HG02610 (cell line): ENCODE data around the gene SMPD2.

Source experiments
- ATAC-seq: cut with Tn5 transposase; IDR thresholded peaks from one replicate; pipeline ENCODE4 v1.9.1; 2021; ENCODE audit warnings: mild to moderate bottlenecking, moderate library complexity; ENCODE audit not compliant: unreplicated experiment

The SMPD2 gene

GRCh38 chr6:109440331-109441068 is at the start of gene SMPD2, which contains the start of gene PPIL6:
Gene SMPD2 (plus strand): TSS chr6:109440724. CDS start chr6:109441122, 398 bp downstream.
Gene PPIL6 (minus strand): TSS chr6:109440628. CDS start chr6:109440590, 38 bp downstream.
- peak; percentile 90 for ATAC-seq

- ATAC-seq: no peak
Measured at GRCh38 chr6:109393157-109393885, 47.2 kb upstream of the SMPD2 start.

DNA sequence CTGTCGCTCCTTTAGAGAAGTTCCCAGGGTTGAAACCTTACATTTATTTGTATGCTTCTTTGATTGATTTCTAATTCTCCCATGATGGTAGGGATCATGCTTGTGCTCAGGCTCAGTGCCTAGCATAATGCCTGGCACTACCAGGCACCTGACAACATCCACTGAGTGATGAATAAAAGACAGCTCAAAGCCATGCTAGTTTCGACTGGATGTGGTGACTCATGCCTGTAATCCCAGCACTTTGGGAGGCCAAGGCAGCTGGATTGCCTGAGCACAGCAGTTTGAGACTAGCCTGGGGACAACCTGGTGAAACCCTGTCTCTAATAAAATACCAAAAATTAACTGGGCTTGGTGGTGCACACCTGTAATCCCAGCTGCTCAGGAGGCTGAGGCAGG is 46.6 kb upstream of the SMPD2 start:
- no peak for ATAC-seq

DNA sequence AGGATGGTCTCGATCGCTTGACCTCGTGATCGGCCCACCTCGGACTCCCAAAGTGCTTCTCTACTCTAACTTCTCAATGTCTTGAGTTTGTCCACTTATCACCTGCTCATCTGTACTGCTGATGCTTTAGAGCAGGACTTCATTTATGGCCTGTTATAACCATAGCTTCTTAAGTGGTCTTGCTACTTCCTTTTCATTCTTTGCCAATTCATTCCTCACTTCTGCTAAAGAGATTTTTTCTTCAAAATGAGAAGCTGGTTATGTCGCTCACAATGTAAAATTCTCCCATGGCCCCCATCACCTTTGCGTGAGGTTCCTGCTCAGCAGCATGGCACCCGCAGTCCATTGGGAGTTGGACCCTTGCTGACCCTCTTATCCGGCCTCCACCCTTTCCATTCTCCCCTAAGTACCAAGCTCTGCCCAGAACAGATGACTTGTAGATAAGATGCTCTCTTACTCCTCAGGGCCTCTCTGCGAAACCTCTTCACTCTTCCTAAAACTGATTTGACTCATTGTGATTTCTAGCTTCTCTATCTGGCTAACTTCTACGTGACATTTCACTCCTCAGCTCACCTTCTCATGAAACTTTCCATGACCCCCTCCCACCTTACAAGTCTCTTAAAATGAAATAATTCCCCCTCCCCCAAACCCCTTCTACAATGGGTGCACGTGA is 44.3 kb upstream of the SMPD2 start:
- no peak for ATAC-seq

DNA sequence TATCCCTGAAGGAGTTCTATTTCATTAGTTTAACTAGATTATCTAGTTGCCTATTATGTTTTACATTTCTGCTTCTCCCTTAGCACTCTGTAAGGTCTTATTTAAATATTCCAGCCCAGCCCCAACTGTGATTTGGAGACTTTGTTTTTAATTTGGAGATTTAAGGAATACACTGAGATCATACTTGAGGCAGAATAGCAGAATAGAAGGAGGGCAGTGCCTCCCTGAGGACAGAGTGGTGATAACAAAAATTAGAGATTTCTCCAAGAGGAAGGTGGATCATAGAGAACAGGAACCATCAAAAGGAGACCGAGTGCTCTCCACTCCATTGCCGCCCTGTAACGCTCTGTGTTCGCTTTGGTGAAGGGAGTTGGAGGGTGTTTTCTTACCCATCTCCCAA is 43.5 kb upstream of the SMPD2 start:
- no peak for ATAC-seq

GRCh38 chr6:109406196-109406595 is 34.3 kb upstream of the SMPD2 start:
- no peak for ATAC-seq

DNA sequence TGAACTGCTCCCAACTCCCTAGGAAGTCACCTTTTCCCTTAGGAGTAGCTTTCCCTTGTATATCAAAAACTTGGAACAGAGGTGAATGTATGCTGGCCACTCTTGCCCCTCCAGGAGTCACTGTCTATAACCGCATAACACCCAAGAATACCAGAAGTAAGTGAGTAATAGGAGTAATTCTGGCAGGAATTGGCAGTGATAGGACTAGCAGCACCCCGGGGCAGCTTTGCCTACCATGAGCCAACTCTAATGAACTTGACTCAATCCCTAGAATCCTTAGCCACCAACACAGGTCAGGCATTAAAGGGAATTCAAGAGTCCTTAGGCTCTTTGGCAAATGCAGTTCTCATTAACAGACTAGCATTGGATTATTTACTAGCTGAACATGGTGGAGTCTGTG is 29.5 kb upstream of the SMPD2 start:
- ATAC-seq: no peak

DNA sequence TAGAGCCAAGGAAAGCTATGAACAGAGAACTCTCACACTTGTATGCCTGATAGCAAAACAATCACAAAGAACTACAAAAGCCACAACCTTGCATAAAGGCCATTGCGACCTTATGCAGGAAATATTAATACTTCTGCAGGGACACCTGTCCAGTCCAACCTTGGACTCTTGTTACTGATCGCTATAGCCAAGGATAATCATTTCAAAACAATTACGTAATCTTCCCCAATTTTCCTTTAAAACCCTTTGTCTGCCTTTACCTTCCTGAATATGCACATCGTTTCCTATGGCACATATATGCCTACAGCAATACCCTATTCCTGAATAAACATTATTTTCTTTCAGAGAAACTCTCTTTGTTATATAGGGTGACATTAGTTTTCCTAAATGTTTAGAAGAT is 22.9 kb upstream of the SMPD2 start:
- no peak for ATAC-seq

- ATAC-seq: no peak
Measured at GRCh38 chr6:109420751-109421150, 19.8 kb upstream of the SMPD2 start.

GRCh38 chr6:109421184-109421583 is 19.3 kb upstream of the SMPD2 start:
- no peak for ATAC-seq

GRCh38 chr6:109424946-109425345 is 15.6 kb upstream of the SMPD2 start:
- ATAC-seq: no peak

DNA sequence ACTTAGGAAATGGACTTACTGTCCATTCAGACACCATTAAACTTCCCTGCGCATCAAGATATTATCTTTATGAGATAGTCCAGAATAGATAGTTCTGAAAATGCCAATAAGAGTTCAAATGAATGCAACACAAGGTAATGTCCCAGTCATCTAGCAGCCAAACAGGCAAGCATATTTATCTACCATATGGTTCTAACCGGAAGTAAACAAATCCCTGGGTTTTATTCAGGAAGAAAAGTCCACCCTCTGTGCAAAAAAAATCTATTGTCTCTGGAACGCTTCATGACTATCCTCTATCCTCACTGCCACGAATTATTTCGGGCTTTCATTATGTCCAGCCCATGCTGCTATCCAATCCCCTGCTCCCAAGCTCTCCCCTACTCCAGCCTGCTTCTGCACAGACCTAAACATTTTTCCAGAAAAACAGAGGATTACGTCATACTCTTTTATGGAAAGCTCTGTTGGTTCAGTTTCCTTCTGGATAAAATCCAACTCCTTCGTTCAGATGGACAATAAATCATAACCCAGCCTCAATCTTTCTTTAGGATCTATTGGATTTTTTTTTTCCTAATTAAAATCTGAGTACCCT is 11.5 kb upstream of the SMPD2 start:
- no peak for ATAC-seq

DNA sequence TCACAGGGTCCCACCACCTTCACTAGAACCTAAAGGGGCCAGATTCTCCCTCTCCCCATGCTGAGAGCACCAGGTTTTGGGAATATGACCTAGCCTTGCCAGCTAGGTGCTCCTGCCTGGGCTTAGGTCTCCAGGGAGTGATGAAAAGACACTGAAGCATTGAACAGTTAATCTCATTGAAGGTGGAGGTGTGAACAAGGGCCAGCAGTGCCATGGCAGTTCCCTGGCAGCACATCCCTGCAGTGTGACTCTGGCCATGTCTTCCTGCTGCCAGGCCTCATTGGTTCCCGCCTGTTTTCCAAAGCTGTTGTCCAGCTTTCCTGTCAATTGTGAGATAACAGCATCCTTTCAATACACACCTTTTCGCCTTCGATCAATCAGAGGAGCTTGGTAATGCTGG is 11.0 kb upstream of the SMPD2 start:
- no peak for ATAC-seq

GRCh38 chr6:109434456-109434855 is 6.1 kb upstream of the SMPD2 start:
- no peak for ATAC-seq

GRCh38 chr6:109436041-109436440 is 4.5 kb upstream of the SMPD2 start:
- no peak for ATAC-seq

GRCh38 chr6:109441069-109441816 is 719 bp downstream of the SMPD2 start:
- ATAC-seq: peak; percentile 14

GRCh38 chr6:109442393-109442924 is 1.9 kb downstream of the SMPD2 start:
- ATAC-seq: no peak

DNA sequence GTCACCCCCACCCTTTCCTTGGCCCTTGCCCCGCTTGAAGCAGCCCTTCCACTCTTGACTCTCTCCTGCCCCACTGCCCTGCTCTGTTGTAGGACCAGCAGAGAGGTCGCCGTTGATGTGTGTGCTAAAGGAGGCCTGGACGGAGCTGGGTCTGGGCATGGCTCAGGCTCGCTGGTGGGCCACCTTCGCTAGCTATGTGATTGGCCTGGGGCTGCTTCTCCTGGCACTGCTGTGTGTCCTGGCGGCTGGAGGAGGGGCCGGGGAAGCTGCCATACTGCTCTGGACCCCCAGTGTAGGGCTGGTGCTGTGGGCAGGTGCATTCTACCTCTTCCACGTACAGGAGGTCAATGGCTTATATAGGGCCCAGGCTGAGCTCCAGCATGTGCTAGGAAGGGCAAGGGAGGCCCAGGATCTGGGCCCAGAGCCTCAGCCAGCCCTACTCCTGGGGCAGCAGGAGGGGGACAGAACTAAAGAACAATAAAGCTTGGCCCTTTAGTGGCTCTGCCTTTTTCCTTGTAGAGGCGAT is 3.0 kb downstream of the SMPD2 start:
- ATAC-seq: no peak

GRCh38 chr6:109445382-109445781 is 4.9 kb downstream of the SMPD2 start:
- ATAC-seq: no peak

DNA sequence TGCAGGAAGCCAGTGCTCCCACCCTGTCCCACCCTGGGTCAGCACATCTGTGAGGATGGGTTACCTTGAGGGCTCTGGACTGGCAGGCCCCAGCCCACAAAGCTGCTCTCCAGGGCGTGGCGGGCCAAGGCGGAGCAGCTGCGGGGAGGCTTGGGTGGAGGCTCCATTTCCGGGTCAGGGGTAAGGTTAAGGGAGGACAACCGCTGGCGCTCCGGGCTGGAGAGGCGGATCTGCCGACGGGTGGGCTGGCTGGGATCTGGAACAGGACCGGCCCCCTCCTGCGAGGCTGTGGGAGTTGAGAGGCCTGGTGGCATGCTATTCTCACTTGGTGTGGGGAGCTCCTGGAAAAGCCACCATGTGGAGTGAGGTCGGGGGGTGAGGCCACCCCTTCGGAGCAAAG is 5.5 kb downstream of the SMPD2 start:
- no peak for ATAC-seq
